ENCODE data around the gene WHRN.

Gene WHRN

GRCh38 chr9:114472765-114473446 lies 32.4 kb downstream of the WHRN start:
- no peak for DNase-seq (ENCODE audit: low read depth, low spot score)

GRCh38 chr9:114471157-114471556 lies 34.1 kb downstream of the WHRN start:
- no peak for DNase-seq (ENCODE audit: low read depth, low spot score)

GRCh38 chr9:114470581-114470980 lies 34.7 kb downstream of the WHRN start:
- DNase-seq (ENCODE audit: low read depth, low spot score) = no peak

GRCh38 chr9:114470121-114470520 lies 35.2 kb downstream of the WHRN start:
- DNase-seq (ENCODE audit: low read depth, low spot score) = no peak

- DNase-seq (ENCODE audit: low read depth, low spot score) = no peak
These were observed 36.0 kb downstream of the WHRN start for GRCh38 chr9:114469091-114469853.

GRCh38 chr9:114467910-114468309 lies 37.4 kb downstream of the WHRN start:
- DNase-seq (ENCODE audit: low read depth, low spot score) = no peak

GRCh38 chr9:114467226-114467750 lies 38.0 kb downstream of the WHRN start:
- DNase-seq (ENCODE audit: low read depth, low spot score) = no peak

GRCh38 chr9:114465906-114466900 lies 39.1 kb downstream of the WHRN start:
- DNase-seq (ENCODE audit: low read depth, low spot score) = no peak

- DNase-seq (ENCODE audit: low read depth, low spot score) = no peak
These were observed 39.9 kb downstream of the WHRN start for GRCh38 chr9:114465417-114465816.

GRCh38 chr9:114464281-114465051 lies 40.8 kb downstream of the WHRN start:
- no peak for DNase-seq (ENCODE audit: low read depth, low spot score)

- DNase-seq (ENCODE audit: low read depth, low spot score) = no peak
These were observed 42.5 kb downstream of the WHRN start for GRCh38 chr9:114462791-114463190.

GRCh38 chr9:114461468-114461867 lies 43.8 kb downstream of the WHRN start:
- DNase-seq (ENCODE audit: low read depth, low spot score) = no peak

- DNase-seq (ENCODE audit: low read depth, low spot score) = no peak
These were observed 44.6 kb downstream of the WHRN start for GRCh38 chr9:114460513-114461199.

GRCh38 chr9:114459464-114459863 lies 45.8 kb downstream of the WHRN start:
- no peak for DNase-seq (ENCODE audit: low read depth, low spot score)

- DNase-seq (ENCODE audit: low read depth, low spot score) = no peak
These were observed 48.3 kb downstream of the WHRN start for GRCh38 chr9:114456929-114457328.

GRCh38 chr9:114454652-114455051 lies 50.6 kb downstream of the WHRN start:
- DNase-seq (ENCODE audit: low read depth, low spot score) = no peak

- no peak for DNase-seq (ENCODE audit: low read depth, low spot score)
These were observed 52.8 kb downstream of the WHRN start for GRCh38 chr9:114452219-114453165.

GRCh38 chr9:114451707-114452031 lies 53.6 kb downstream of the WHRN start:
- no peak for DNase-seq (ENCODE audit: low read depth, low spot score)

All from activated naive CD8-positive, alpha-beta T cell treated with anti-CD3 and anti-CD28 coated beads, Interleukin-2, amount 50 U/mL, for 16 hours (primary cell).